ENCODE measurements around the gene PTPN14.

- TF ChIP-seq ATF3 (IDR thresholded peaks at IDR 0.05) (no peak), CTCF (IDR thresholded peaks at IDR 0.05 in 2 of 3, conservative IDR thresholded peaks at IDR 0.05 in 1 of 3; ENCODE audit: borderline replicate concordance in 1 of 3, insufficient read depth in 1 of 3, low read depth in 2 of 3, low read length in 2 of 3) (no peak), EZH2 (IDR thresholded peaks at IDR 0.05) (no peak), TCF7L2 (IDR thresholded peaks at IDR 0.05; ENCODE audit: borderline replicate concordance, extremely low read depth, insufficient read depth, insufficient read length) (no peak), CEBPB (IDR thresholded peaks at IDR 0.05; ENCODE audit: low read depth) (no peak)
These were observed 172.9 kb downstream of the PTPN14 start for GRCh38 chr1:214378492-214378891.
